Measurements from ENCODE around the gene RTN4.

The RTN4 gene

GRCh38 chr2:54954705-54955357, 95.4 kb downstream of the RTN4 start:
- TF ChIP-seq ZNF274 (IDR thresholded peaks at IDR 0.05; ENCODE audit: low read depth, low read length): no peak
- no peak overlapping the region for H3K4me3 ChIP-seq (ENCODE audit: low read length)

DNA sequence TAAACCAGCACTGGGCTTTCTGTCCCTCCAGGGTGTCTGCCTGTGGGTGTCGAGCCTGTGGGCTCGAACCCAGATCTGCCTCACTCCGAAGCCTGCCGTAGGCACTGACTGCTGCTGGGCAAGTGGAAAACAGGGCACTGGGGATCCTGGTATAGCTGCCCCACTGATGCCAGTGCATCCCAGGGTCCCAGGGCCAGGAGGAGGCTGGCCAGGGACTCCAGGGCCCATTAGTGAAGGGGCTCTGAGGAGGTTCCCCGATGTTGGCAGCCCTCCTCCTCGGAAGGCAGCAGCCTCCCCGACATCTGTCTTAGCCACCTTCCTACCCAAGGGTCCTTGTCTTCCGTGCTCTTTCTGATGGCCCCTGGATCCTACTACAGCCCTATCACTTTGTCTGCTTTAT, 96.1 kb downstream of the RTN4 start:
- TF ChIP-seq ZNF274 (IDR thresholded peaks at IDR 0.05; ENCODE audit: low read depth, low read length): no peak
- no peak overlapping the region for H3K4me3 ChIP-seq (ENCODE audit: low read length)

DNA sequence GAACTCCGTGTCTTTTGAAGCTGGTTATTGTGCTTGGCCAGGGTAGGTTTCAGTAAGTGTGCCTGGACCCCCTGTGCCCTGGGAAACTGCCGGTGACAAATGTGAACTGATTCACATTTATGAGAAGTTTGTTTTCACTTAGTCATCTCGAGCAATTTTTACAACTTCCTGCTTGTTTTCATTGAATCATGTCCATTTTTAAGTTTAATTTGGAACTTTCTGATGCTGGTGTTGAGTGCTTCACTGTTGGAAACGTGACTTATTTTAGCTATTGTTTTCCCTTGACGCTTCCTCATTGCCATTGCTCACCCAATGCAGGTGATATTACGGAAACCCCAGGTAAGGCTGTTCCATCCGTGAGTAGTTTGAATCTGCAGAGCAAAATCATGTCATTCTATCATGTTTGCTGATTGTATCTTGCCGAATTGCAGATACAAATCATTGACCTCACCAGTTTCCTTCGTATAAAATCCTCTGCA, 97.2 kb downstream of the RTN4 start:
- no peak overlapping the region for H3K4me3 ChIP-seq (ENCODE audit: low read length)

DNA sequence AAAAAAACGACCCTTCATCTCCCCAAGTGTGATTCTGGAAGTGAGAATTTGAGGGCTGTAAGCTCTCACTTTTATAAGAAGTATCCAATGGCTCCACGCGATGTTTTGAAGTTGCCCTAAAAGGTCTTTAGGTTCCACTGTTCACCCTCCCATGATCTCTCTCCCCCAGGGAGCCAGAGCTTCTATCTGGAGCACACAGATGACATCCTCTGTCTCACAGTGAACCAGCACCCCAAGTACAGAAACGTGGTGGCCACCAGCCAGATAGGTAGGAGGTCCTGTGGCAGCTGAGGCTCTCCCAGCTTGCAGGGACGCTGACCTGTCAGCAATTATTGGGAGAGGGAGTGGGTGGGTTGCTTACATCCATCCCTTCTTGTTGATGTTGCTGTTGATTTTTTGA, 97.8 kb downstream of the RTN4 start:
- H3K4me3 ChIP-seq (ENCODE audit: low read length): no peak overlapping the region
- no peak for TF ChIP-seq ZNF274 (IDR thresholded peaks at IDR 0.05; ENCODE audit: low read depth, low read length)

More for the DNA sequence above, 97.2 kb downstream of the RTN4 start:
- no peak for TF ChIP-seq ZNF274 (IDR thresholded peaks at IDR 0.05; ENCODE audit: low read depth, low read length)

DNA sequence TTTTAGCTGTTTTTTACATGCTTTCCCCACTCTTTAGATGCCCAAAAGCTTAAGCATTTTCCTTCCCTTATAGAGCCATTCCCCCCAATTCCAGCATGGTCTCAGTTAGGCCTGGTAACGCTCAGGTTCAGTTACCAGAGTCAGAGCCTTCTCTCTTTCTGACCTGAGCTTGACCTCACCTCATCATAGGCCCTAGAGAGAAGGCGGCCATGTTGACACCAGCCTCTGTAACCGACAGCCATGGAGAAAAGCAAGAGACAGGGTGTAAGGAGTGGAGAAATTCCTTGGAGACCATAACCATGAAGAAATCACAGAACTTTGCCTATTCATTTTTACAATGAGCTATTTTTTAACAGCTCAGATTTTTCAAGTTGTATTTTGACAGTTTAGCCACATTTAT, 99.4 kb downstream of the RTN4 start:
- TF ChIP-seq ZNF274 (IDR thresholded peaks at IDR 0.05; ENCODE audit: low read depth, low read length): no peak
- H3K4me3 ChIP-seq (ENCODE audit: low read length): no peak overlapping the region

DNA sequence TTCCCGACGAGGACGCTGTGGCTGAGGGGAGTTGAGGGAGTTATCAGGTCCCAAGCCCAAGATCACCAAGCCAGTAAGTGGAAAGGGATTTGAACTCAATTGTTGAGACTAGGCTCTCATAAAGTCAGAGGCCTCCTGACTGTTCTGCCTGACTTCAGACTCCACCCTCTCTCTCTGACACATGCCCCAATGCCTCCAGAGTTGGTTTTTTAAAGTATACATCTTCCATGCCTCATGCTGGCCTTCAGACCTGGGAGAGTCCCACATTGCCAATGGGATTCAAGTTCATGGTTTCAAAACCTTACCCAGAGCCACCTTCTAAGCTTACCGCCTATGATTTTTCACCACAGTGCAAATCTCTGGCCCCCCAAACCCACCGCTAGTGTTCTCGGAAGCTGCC, 100.8 kb downstream of the RTN4 start:
- TF ChIP-seq ZNF274 (IDR thresholded peaks at IDR 0.05; ENCODE audit: low read depth, low read length): no peak
- no peak overlapping the region for H3K4me3 ChIP-seq (ENCODE audit: low read length)

DNA sequence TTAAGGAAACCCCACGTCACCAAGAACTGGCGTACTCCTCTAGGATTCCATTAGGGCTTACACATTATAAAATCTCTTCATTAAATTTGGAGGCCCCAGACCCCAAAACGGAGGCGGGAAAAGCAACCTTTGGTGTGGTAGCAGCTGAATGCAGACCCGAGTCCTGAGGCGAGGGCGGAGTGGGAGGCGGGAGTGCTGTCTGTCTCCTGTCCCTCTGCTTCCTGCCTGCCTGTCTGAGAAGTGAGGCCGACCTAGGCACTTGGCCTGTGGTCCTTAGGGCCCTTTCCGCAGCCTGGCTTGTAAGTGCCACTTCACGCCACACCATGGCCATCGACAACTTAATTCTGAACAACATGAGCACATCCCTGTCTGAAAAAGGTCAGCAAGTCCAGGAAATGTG, 102.1 kb downstream of the RTN4 start:
- H3K4me3 ChIP-seq (ENCODE audit: low read length): no peak overlapping the region
- no peak for TF ChIP-seq ZNF274 (IDR thresholded peaks at IDR 0.05; ENCODE audit: low read depth, low read length)

- no peak for TF ChIP-seq ZNF274 (IDR thresholded peaks at IDR 0.05; ENCODE audit: low read depth, low read length)
- no peak overlapping the region for H3K4me3 ChIP-seq (ENCODE audit: low read length)
Observed at GRCh38 chr2:54947646-54948045, 102.6 kb downstream of the RTN4 start.

GRCh38 chr2:54947136-54947535, 103.1 kb downstream of the RTN4 start:
- TF ChIP-seq ZNF274 (IDR thresholded peaks at IDR 0.05; ENCODE audit: low read depth, low read length): no peak
- no peak overlapping the region for H3K4me3 ChIP-seq (ENCODE audit: low read length)

DNA sequence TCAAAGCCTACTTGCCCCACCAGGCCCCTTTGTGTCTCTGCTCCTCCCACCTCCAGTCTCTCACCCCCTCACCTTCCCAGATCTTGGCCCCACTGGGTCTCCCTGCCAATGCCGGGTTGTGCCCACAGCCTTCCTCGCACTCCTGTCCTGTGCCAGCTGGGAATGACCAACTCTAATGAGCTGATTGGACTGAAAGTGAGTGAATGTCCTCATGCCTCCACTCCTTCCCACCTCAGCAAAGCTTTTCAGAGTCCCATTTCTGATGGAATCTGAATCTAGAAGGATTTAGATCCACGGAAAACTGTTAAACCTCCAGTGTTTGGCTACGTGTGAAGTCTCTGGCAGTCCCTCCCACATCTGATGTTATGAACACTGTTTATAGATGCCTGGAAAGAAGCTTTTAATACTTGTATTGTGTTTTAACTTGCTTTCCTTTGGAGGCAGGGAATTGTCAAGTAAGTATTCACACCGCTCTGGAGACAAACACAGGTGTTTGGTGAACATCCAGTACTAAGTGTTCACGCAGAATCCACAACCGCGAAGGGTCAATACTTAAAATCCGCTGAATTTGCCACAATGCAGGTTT, 103.9 kb downstream of the RTN4 start:
- no peak for TF ChIP-seq ZNF274 (IDR thresholded peaks at IDR 0.05; ENCODE audit: low read depth, low read length)
- H3K4me3 ChIP-seq (ENCODE audit: low read length): no peak overlapping the region

GRCh38 chr2:54945391-54946219, 104.6 kb downstream of the RTN4 start:
- H3K4me3 ChIP-seq (ENCODE audit: low read length): no peak overlapping the region
- TF ChIP-seq ZNF274 (IDR thresholded peaks at IDR 0.05; ENCODE audit: low read depth, low read length): no peak

GRCh38 chr2:54944724-54945326, 105.4 kb downstream of the RTN4 start:
- TF ChIP-seq ZNF274 (IDR thresholded peaks at IDR 0.05; ENCODE audit: low read depth, low read length): no peak
- no peak overlapping the region for H3K4me3 ChIP-seq (ENCODE audit: low read length)

- no peak for TF ChIP-seq ZNF274 (IDR thresholded peaks at IDR 0.05; ENCODE audit: low read depth, low read length)
- no peak overlapping the region for H3K4me3 ChIP-seq (ENCODE audit: low read length)
Observed at GRCh38 chr2:54942373-54942772, 107.9 kb downstream of the RTN4 start.

DNA sequence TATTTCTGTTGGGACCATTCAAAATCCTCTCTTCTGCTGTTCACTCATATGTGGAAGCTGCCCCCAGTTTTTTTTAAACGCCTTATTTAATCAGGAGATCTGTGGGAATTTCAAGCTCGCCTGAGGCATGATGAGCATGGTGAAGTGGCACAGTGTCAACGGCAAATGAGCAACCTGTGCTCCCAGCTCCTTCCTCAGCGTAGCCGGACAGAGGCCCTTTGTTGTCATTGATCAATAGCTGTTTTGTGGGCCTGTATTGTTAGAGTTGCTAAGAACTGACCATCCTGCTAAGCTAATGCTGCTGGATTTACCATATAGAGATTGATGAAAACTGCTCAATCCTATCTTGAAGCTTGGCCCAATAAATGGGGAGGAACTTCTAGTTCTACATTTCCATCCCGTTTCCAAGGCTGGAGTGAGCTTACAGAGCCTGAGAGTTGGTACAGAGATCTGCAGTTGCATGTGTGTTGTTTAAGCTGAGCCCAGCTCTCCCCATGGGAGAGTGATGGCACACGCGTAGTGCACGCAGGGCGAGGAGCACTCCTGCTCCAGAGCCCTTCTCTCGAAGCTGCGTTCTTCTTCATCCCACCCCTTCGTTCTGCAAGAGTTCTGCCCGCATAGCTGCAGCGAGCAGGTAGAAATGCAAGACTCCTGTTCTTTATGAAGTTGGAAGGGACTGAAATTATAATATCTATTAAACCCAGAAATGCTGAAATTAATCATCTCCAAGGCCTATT, 108.8 kb downstream of the RTN4 start:
- no peak overlapping the region for H3K4me3 ChIP-seq (ENCODE audit: low read length)
- TF ChIP-seq ZNF274 (IDR thresholded peaks at IDR 0.05; ENCODE audit: low read depth, low read length): no peak

Data from GM08714 (cell line).